IPS-15b (cell line): ENCODE data around the gene CMSS1.

Experiments
- H3K27me3 ChIP-seq: one replicate; pipeline ENCODE4 v1.6.1; 2013; ENCODE audit warnings: low read length; ENCODE audit not compliant: control insufficient read depth, insufficient read depth
- H3K36me3 ChIP-seq: one replicate; pipeline ENCODE4 v1.6.1; 2013; ENCODE audit warnings: low read length; ENCODE audit not compliant: control insufficient read depth, insufficient read depth
- H3K4me1 ChIP-seq: one replicate; pipeline ENCODE4 v1.6.1; 2013; ENCODE audit warnings: mild to moderate bottlenecking, low read length; ENCODE audit not compliant: control insufficient read depth, insufficient read depth
- H3K4me3 ChIP-seq: one replicate; pipeline ENCODE4 v1.5.1; 2013; ENCODE audit warnings: low read depth, low read length
- H3K9ac ChIP-seq: one replicate; pipeline ENCODE4 v1.6.1; 2013; ENCODE audit warnings: low read depth, mild to moderate bottlenecking, low read length
- H3K9me3 ChIP-seq: one replicate; pipeline ENCODE4 v1.6.1; 2013; ENCODE audit warnings: mild to moderate bottlenecking, low read length; ENCODE audit not compliant: control insufficient read depth, insufficient read depth

The CMSS1 gene

DNA sequence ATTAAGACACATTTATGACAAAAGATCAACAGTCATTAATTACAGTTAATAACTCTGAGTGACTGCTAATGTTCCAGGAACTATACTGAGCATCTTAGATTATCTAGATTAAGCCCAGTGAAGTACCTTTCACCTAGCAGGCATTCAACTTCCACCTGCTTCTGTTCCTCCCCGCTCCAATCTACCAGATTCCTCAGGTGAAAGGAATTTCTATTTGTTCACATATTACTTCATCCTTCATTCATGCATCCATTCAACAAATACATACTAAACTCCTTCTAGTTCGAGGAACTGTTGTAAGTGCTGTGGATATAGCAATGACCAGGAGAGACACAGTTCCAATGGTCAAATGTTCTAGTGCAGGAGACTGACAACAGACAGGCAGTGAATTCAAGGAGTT lies 157.3 kb downstream of the CMSS1 start:
- Histone ChIP-seq H3K9me3 (no peaks in the 10 kb centered on the region), H3K4me1 (no peaks in the 10 kb centered on the region), H3K4me3 (no peak overlapping the region), H3K9ac (no peak overlapping the region), H3K36me3 (no peaks in the 10 kb centered on the region), H3K27me3 (no peaks in the 10 kb centered on the region)

DNA sequence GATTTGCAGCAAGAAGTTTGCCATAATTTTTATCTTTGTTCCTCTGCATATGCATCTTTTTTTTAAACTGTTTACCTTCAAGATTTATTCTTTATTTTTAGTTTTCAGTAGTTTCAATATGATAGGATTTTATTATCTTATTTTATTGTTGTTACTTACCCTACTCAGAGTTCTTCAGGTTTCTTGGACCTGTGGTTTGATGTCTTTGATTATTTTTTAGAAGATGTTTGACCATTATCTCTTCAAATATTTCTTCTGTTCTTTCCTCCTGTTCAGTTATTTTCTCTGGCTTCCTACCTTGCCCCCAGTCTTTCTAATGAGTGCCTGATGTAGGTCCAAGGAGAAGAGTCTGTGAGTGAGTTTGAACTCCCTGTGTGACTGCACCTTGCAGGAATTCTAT lies 158.9 kb downstream of the CMSS1 start:
- Histone ChIP-seq H3K4me3 (no peak overlapping the region), H3K9ac (no peak overlapping the region), H3K36me3 (no peaks in the 10 kb centered on the region)

DNA sequence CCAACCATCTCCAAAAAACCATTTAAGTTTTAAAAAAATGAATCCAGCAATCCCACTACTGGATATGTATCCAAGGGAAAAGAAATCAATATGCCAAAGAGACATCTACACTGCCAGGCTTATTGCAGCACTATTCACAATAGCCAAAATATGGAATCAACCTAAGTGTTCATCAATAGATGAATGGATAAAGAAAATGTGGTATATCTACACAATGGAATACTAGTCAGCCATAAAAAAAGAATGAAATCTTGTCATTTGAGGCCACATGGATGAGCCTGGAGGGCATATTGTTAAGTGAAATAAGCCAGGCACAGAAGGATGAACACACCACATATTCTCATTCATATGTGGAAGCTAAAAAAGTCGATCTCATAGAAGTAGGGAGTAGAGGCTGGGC lies 160.6 kb downstream of the CMSS1 start:
- Histone ChIP-seq H3K36me3 (no peaks in the 10 kb centered on the region), H3K27me3 (no peaks in the 10 kb centered on the region), H3K9me3 (no peaks in the 10 kb centered on the region), H3K4me1 (no peaks in the 10 kb centered on the region), H3K9ac (no peak overlapping the region), H3K4me3 (no peak overlapping the region)

More for the DNA sequence above, 158.9 kb downstream of the CMSS1 start:
- no peaks in the 10 kb centered on the region for H3K9me3 ChIP-seq
- no peaks in the 10 kb centered on the region for H3K4me1 ChIP-seq
- H3K27me3 ChIP-seq, result no peaks in the 10 kb centered on the region

DNA sequence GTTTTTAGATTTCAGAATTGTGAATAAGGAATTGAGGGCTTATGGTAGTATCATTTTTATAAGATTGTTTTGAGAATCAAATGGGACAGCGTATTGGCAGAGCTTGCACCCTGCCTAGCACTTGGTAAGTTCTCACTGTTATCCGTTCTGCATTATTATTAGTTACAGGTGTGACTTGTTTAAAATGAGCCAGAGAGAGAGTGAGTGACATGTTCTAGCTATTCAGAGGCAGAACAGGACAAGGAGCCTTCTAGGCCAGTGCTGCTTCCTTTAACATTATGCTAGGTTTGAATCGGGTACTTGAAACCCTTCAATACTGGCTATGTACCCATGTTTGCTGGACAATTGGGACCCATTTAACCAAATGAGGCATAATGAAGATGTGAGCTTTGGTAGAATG lies 162.9 kb downstream of the CMSS1 start:
- Histone ChIP-seq H3K36me3 (no peaks in the 10 kb centered on the region), H3K4me3 (no peak overlapping the region), H3K9me3 (no peaks in the 10 kb centered on the region), H3K9ac (no peak overlapping the region), H3K4me1 (no peaks in the 10 kb centered on the region), H3K27me3 (no peaks in the 10 kb centered on the region)

DNA sequence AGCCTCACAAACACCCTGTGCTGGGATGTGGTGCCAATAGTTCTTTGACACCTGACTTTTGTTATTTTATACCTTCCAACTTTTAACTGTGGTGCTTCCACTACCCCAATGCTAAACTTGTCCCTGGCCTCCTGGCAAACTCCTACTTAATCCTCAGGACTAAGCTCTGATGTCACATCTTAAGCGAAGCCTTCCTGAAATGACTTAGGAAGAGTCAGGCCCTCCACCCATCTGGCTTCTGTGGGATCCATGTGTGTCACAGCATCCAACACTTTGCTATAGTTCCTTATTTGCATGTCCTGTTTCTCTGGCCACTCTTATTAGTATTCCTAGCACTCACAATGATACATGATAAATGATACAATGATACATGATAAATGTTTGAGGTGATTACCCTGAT lies 163.5 kb downstream of the CMSS1 start:
- Histone ChIP-seq H3K4me3 (no peak overlapping the region), H3K36me3 (no peaks in the 10 kb centered on the region), H3K9ac (no peak overlapping the region), H3K9me3 (no peaks in the 10 kb centered on the region), H3K27me3 (no peaks in the 10 kb centered on the region), H3K4me1 (no peaks in the 10 kb centered on the region)

DNA sequence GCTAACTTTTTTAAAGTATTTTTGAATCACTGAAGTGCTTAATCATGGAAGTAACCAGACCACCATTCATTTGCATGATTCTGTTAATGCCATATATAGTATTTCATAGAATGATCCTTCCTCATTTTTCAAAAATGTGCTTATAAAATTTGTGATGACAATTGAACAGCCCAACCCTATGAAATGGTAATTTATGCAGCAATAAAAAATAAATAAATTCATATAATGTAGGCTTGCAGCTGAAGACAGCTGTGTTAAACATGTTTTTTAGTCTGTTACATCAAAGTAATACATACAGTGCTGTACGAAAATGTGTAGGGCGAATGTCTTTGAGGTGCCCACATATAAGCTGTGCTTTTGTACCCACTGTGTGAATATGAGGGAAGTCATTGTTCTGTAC lies 165.0 kb downstream of the CMSS1 start:
- H3K27me3 ChIP-seq, result no peaks in the 10 kb centered on the region
- no peaks in the 10 kb centered on the region for H3K4me1 ChIP-seq
- no peak overlapping the region for H3K4me3 ChIP-seq
- H3K9me3 ChIP-seq, result no peaks in the 10 kb centered on the region
- no peaks in the 10 kb centered on the region for H3K36me3 ChIP-seq
- H3K9ac ChIP-seq, result no peak overlapping the region

DNA sequence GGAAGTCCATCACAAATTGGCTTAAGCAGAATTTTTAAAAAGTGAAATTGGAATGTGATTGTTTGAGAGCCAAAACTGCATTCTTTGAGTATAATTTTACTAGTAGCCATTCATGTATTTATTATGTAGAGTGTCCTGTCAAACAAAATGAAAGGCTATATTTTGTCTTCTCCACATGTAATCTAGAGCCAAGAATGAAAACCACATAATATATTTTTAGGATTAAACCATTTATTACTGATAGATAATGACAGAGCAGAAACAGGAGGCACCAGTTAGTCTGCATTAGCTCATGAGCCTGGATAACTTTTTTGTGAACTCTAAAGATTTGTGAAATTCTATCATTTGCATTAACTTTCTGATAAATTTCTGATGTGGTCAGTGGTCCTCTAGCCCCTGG lies 166.5 kb downstream of the CMSS1 start:
- no peaks in the 10 kb centered on the region for H3K9me3 ChIP-seq
- H3K4me3 ChIP-seq, result no peak overlapping the region
- H3K9ac ChIP-seq, result no peak overlapping the region
- no peaks in the 10 kb centered on the region for H3K27me3 ChIP-seq
- no peaks in the 10 kb centered on the region for H3K4me1 ChIP-seq
- H3K36me3 ChIP-seq, result no peaks in the 10 kb centered on the region

DNA sequence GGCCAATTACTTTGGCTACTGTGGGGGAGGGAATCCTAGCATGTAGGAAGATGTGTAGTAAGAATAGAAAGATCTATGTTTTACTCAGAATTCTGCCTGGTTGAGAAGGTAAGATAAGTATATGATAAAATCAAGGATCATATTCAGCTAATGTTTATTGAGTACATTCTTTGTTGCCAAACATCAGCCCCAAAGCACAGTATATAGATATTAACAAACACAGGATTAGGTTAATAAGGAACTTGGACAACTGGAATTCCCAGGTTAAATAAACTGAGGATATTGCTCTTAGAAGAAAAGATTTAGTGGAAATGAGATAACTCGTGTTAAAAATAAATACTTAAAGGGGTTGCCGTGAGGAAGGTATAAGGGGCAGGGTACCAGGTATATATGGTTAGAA lies 167.0 kb downstream of the CMSS1 start:
- Histone ChIP-seq H3K27me3 (no peaks in the 10 kb centered on the region), H3K4me1 (no peaks in the 10 kb centered on the region), H3K4me3 (no peak overlapping the region), H3K9ac (no peak overlapping the region), H3K9me3 (no peaks in the 10 kb centered on the region), H3K36me3 (no peaks in the 10 kb centered on the region)

DNA sequence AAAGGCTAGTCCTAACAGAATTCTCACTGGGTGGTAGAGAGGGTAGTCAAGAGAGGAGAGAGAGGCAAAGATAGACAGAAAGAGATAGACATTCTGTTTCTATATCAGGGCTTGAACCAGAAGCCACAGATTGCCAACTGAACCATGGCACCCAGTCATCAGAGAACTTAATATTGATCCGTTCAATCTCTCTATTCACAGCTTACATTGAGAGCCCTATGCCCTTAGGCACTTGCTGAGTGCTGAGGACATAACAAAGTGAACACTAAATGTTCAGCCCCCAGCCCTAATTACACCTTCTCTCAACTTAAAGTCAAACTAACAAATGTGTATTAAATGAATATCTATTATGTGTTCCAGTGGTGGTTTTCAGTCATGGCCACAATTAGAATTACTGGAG lies 172.5 kb downstream of the CMSS1 start:
- no peaks in the 10 kb centered on the region for H3K9me3 ChIP-seq
- no peaks in the 10 kb centered on the region for H3K4me1 ChIP-seq
- H3K27me3 ChIP-seq, result no peaks in the 10 kb centered on the region
- no peaks in the 10 kb centered on the region for H3K36me3 ChIP-seq
- H3K9ac ChIP-seq, result no peak overlapping the region
- H3K4me3 ChIP-seq, result no peak overlapping the region

DNA sequence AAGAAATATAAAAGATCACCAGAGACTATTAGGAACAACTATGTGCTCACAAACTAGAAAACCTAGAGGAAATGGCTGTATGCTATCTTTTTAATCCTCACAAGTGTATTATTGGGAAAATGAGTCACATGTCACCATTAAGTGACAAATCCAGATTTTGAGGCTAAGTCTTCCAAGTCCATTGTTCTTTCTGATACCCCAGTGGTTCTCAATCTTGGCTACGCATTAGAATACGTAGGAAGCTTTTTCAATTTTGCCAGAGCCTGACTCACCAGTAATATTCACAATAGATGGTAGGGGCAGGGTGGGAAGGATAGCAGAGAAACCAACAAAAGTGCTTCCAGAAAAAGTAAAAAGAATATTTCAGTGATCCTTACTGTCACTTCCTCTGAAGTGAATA lies 179.6 kb downstream of the CMSS1 start:
- Histone ChIP-seq H3K9ac (no peak overlapping the region), H3K4me1 (no peaks in the 10 kb centered on the region), H3K9me3 (no peaks in the 10 kb centered on the region), H3K4me3 (no peak overlapping the region), H3K27me3 (no peaks in the 10 kb centered on the region), H3K36me3 (no peaks in the 10 kb centered on the region)

DNA sequence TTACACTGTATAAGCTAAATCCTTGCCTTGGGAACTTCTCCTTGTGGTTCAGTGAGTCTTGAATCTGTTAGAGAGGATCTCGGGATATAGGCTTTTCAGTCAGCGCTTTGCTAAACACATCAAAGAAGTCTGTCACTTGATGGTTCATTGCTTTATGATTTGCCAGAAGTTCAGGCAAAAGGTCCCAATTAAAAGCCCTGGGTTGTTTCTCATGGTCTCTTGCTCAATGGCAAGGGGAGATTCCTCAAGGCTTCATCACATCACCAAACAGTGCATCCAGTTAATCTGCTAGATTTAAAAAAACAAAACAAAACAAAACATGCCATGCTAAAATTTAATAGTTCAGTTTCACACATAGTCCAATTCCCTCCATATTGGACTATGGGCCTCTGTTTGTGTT lies 181.9 kb downstream of the CMSS1 start:
- H3K4me1 ChIP-seq, result no peaks in the 10 kb centered on the region
- no peak overlapping the region for H3K9ac ChIP-seq
- no peaks in the 10 kb centered on the region for H3K9me3 ChIP-seq
- H3K4me3 ChIP-seq, result no peak overlapping the region
- no peaks in the 10 kb centered on the region for H3K27me3 ChIP-seq
- no peaks in the 10 kb centered on the region for H3K36me3 ChIP-seq

DNA sequence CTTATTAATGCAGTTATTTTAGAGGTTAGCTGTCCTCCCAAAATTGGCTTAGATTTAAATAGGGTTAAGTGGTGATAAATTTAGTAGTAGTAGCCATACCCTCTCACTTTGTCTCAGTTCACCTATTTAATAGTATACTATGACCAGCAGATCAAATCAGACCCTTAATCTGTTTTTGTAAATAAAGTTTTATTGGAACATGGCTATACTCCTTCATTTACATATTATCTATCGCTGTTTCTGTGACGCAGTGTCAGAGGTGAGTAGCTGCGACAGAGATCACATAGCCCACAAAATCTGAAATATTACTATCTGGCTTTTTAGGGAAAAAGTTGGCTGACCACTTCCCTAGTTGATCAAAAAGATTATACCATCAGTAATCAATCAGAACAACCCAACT lies 183.4 kb downstream of the CMSS1 start:
- H3K27me3 ChIP-seq, result no peaks in the 10 kb centered on the region
- H3K9ac ChIP-seq, result no peak overlapping the region
- peaks cover 6% of the 10 kb centered on the region for H3K4me1 ChIP-seq
- H3K36me3 ChIP-seq, result no peaks in the 10 kb centered on the region
- no peak overlapping the region for H3K4me3 ChIP-seq
- no peaks in the 10 kb centered on the region for H3K9me3 ChIP-seq
